DOHH2 (cell line): ENCODE measurements around the gene ATMIN.
A peak's percentile ranks its signal among the peaks of the same experiment; 100 is the strongest.

ENCODE experiments used
- H3F3A ChIP-seq: fragments of 200-600 bp; sonication (generic), shearing (Covaris generic); 2 replicates; pipeline ENCODE4 v1.6.0; 2016; ENCODE audit warnings: antibody characterized with exemption, mild to moderate bottlenecking; ENCODE audit not compliant: control insufficient read depth, insufficient read depth
- H3K27ac ChIP-seq: fragments of 200-600 bp; sonication (generic); 2 replicates; pipeline ENCODE4 v1.5.1; 2014; ENCODE audit warnings: low read depth, mild to moderate bottlenecking, low read length, moderate library complexity
- H3K27me3 ChIP-seq: fragments of 200-600 bp; sonication (generic); 2 replicates; pipeline ENCODE4 v1.6.1; 2014; ENCODE audit warnings: mild to moderate bottlenecking, low read length, mixed read lengths; ENCODE audit not compliant: control insufficient read depth
- H3K36me3 ChIP-seq: fragments of 200-600 bp; sonication (generic); 2 replicates; pipeline ENCODE4 v1.6.1; 2014; ENCODE audit warnings: mild to moderate bottlenecking, low read length, moderate library complexity, mixed read lengths; ENCODE audit not compliant: control insufficient read depth
- H3K4me1 ChIP-seq: fragments of 200-600 bp; sonication (generic); 2 replicates; pipeline ENCODE4 v1.6.1; 2014; ENCODE audit warnings: mild to moderate bottlenecking, low read length, mixed read lengths; ENCODE audit not compliant: control insufficient read depth
- H3K4me2 ChIP-seq: fragments of 200-600 bp; sonication (generic); 2 replicates; pipeline ENCODE4 v1.6.0; 2014; ENCODE audit warnings: mild to moderate bottlenecking, low read length, moderate library complexity
- H3K4me3 ChIP-seq: fragments of 200-600 bp; sonication (generic); 2 replicates; pipeline ENCODE4 v1.5.1; 2014; ENCODE audit warnings: mild to moderate bottlenecking, low read length, mixed read lengths
- H3K79me2 ChIP-seq: fragments of 200-600 bp; sonication (generic); 2 replicates; pipeline ENCODE4 v1.6.1; 2014; ENCODE audit warnings: mild to moderate bottlenecking, low read length, mixed read lengths; ENCODE audit not compliant: control insufficient read depth
- H3K9me2 ChIP-seq: fragments of 200-600 bp; sonication (generic); replicated peaks from 2 replicates; pipeline ENCODE4 v1.6.1; 2014; ENCODE audit warnings: mild to moderate bottlenecking, low read length, mixed read lengths; ENCODE audit not compliant: control insufficient read depth
- H3K9me3 ChIP-seq: fragments of 200-600 bp; sonication (generic); 2 replicates; pipeline ENCODE4 v1.6.1; 2014; ENCODE audit warnings: antibody characterized with exemption, low read length, mixed read lengths; ENCODE audit not compliant: control insufficient read depth, insufficient read depth
- H4K20me1 ChIP-seq: fragments of 200-600 bp; sonication (generic); 2 replicates; pipeline ENCODE4 v1.6.0; 2014; ENCODE audit warnings: low read depth, mild to moderate bottlenecking, antibody characterized with exemption, low read length, moderate library complexity; ENCODE audit not compliant: control insufficient read depth, insufficient read depth
- EZH2phosphoT487 ChIP-seq: fragments of 200-600 bp; sonication (generic); IDR thresholded peaks from 2 replicates; pipeline ENCODE4 v1.6.1; 2017; ENCODE audit warnings: borderline replicate concordance, mild to moderate bottlenecking, antibody characterized with exemption, low read length, moderate library complexity, mixed read lengths
- TF ChIP-seq, protein P1 (sequence below): fragments of 200-600 bp; sonication (generic); IDR thresholded peaks from one replicate; pipeline ENCODE4 v1.5.1; 2014; ENCODE audit warnings: antibody characterized with exemption, mild to moderate bottlenecking, low read depth, low read length; ENCODE audit not compliant: poor library complexity, severe bottlenecking

ATMIN gene

DNA sequence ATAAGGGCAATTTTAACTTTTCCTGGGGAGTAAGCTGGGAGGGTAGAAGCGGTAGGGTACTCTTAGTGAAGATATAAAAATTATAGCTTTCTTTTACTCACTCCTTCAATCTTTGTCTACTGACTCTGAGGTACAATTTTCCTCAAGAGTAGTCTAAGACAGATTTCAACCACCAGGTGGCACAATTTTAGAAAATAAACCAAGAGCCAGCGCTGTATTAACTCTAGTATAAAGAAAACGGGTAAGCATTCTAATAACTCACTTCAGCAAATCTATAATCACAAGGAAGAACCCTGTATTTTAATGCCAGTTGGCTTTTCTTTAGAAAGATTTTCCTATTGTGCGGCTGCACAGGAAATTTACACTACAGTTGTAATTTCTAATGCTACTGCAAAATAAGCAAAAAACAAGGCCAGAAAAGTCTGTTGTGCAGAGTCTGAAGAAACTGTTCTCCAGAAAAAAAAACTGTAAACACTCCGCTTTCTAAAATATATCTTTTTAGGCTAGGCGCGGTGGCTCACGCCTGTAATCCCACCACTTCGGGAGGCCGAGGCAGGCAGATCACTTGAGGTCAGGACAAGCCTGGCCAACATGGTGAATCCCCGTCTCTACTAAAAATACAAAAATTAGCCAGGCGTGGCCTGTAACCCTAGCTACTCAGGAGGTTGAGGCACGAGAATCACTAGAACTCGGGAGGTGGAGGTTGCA is 30.8 kb upstream of the ATMIN start:
- peak overlapping the region; percentile 54 for H3K4me3 ChIP-seq
- no peak overlapping the region for H3K27ac ChIP-seq
- no peaks in the 10 kb centered on the region for H3K9me2 ChIP-seq
- peaks cover 37% of the 10 kb centered on the region for H3K36me3 ChIP-seq
- H3K4me2 ChIP-seq, result peak overlapping the region; percentile 84
- H3F3A ChIP-seq, result peaks cover 5% of the 10 kb centered on the region; the same call in 1 of the 2 replicates
- peaks cover 35% of the 10 kb centered on the region for H4K20me1 ChIP-seq
- H3K4me1 ChIP-seq, result peaks cover 46% of the 10 kb centered on the region
- H3K9me3 ChIP-seq, result no peaks in the 10 kb centered on the region
- H3K79me2 ChIP-seq, result peaks cover 92% of the 10 kb centered on the region
- TF ChIP-seq EZH2phosphoT487, result no peak
- TF ChIP-seq, protein P1, sequence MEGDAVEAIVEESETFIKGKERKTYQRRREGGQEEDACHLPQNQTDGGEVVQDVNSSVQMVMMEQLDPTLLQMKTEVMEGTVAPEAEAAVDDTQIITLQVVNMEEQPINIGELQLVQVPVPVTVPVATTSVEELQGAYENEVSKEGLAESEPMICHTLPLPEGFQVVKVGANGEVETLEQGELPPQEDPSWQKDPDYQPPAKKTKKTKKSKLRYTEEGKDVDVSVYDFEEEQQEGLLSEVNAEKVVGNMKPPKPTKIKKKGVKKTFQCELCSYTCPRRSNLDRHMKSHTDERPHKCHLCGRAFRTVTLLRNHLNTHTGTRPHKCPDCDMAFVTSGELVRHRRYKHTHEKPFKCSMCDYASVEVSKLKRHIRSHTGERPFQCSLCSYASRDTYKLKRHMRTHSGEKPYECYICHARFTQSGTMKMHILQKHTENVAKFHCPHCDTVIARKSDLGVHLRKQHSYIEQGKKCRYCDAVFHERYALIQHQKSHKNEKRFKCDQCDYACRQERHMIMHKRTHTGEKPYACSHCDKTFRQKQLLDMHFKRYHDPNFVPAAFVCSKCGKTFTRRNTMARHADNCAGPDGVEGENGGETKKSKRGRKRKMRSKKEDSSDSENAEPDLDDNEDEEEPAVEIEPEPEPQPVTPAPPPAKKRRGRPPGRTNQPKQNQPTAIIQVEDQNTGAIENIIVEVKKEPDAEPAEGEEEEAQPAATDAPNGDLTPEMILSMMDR, result peak; percentile 62
- no peaks in the 10 kb centered on the region for H3K27me3 ChIP-seq

DNA sequence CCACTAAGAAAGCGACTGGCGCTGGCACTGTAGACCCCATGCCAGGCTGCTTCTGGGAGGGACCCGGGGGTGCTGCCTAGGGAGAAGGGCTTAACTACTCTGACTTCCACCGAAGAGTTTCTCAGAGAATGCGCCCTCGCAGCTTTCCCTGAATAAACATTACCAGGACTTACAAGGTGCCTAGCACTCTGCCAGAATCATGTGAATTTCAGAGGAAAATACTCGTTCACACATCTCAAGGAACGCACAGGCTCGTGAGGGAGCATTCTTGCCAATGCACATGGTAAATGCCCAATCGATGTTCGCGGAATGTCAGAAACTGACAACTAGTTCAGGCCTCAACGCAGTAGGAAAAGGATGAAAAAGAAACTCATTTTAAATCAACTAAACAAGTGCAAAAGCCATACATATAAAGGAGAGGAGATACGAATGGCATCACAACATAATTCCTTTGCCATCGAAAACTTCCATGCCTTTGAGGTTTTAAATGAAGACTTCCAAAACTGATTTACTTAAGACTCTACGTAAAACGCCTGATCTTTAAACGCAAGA is 30.0 kb upstream of the ATMIN start:
- TF ChIP-seq EZH2phosphoT487, result no peak
- TF ChIP-seq, protein P1, result no peak
- Histone ChIP-seq H3K9me3 (no peaks in the 10 kb centered on the region), H3K36me3 (peaks cover 43% of the 10 kb centered on the region), H3K4me3 (peak overlapping the region; percentile 94), H3K27me3 (no peaks in the 10 kb centered on the region), H3K4me2 (peak overlapping the region; percentile 84), H3K9me2 (no peaks in the 10 kb centered on the region), H3K79me2 (peaks cover 92% of the 10 kb centered on the region), H3F3A (peaks cover 5% of the 10 kb centered on the region; the same call in 1 of the 2 replicates), H4K20me1 (peaks cover 34% of the 10 kb centered on the region), H3K27ac (peak overlapping the region; percentile 86), H3K4me1 (peaks cover 42% of the 10 kb centered on the region)

DNA sequence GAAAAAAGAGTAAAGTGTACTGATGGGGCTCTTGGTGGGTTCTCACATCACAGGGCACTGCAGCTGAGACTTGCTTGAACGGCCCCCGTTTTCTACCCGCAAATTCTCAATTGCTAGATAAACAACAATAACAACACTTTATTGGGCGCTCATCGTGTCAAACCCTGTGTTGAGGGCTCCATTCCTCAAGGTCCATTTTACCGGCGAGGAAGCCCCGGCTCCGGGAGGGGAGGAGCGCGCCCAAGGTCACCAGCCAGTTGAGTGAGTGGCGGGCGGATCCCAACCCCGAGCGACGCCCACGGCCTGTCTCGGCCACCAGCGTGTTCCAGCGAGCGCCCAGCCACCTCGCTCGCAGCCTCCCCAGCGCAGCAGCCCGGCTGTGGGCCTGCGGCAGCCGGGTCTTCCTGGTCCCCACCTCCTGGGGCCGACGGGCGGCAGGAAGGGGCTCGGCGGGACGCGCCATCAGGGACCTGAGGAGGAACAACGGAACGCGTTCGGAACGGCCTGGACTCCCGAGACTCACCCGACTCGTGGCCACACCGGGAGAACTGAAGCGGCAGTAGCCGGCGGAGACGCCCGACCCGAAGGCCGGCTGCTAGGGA is 29.3 kb upstream of the ATMIN start:
- Histone ChIP-seq H4K20me1 (peaks cover 34% of the 10 kb centered on the region), H3K79me2 (peaks cover 92% of the 10 kb centered on the region)
- TF ChIP-seq, protein P1, result no peak
- no peak for TF ChIP-seq EZH2phosphoT487

More for the DNA sequence above, 29.3 kb upstream of the ATMIN start:
- peak overlapping the region; percentile 94 for H3K4me3 ChIP-seq
- H3K36me3 ChIP-seq, result peaks cover 46% of the 10 kb centered on the region
- H3K9me3 ChIP-seq, result no peaks in the 10 kb centered on the region
- H3K4me1 ChIP-seq, result peaks cover 39% of the 10 kb centered on the region
- H3F3A ChIP-seq, result peaks cover 5% of the 10 kb centered on the region; the same call in 1 of the 2 replicates
- no peaks in the 10 kb centered on the region for H3K27me3 ChIP-seq
- H3K4me2 ChIP-seq, result peak overlapping the region; percentile 84
- no peaks in the 10 kb centered on the region for H3K9me2 ChIP-seq
- H3K27ac ChIP-seq, result peak overlapping the region; percentile 86
